GM12872 (cell line): ENCODE data around the gene CSNK1D.

Source experiments
- CTCF ChIP-seq: IDR thresholded peaks from 3 replicates; pipeline ENCODE4 v1.5.1; 2011; ENCODE audit warnings: low read depth, mild to moderate bottlenecking, low read length, moderate library complexity; ENCODE audit not compliant: insufficient read depth

CSNK1D gene

GRCh38 chr17:82272495-82273326 is 789 bp downstream of the CSNK1D start:
- no peak for TF ChIP-seq CTCF

GRCh38 chr17:82271401-82271800 is 2.1 kb downstream of the CSNK1D start:
- TF ChIP-seq CTCF, result no peak

- TF ChIP-seq CTCF, result no peak
Measured at GRCh38 chr17:82270651-82271050, 2.8 kb downstream of the CSNK1D start.

- TF ChIP-seq CTCF, result no peak
Measured at GRCh38 chr17:82269882-82270500, 3.5 kb downstream of the CSNK1D start.

GRCh38 chr17:82269138-82269881 is 4.2 kb downstream of the CSNK1D start:
- no peak for TF ChIP-seq CTCF

- TF ChIP-seq CTCF, result 0 out of 3 replicates have a peak, but pooled peaks have one; percentile 15
Measured at GRCh38 chr17:82267575-82268379, 5.7 kb downstream of the CSNK1D start.
